Fibroblast of skin of scalp (primary cell): ENCODE data around the gene FXYD2.
A peak's percentile ranks its signal among the peaks of the same experiment; 100 is the strongest.
"Not testable (repeated sequence)": the region's sequence is repeated elsewhere in the genome, so short reads cannot be mapped to it uniquely, and the experiment has no call there.

Source experiments
- DNase-seq: peaks from one replicate; pipeline ENCODE4 v3.0.0-alpha.2; 2013

FXYD2 gene

GRCh38 chr11:117819096-117820040 lies 5.2 kb downstream of the FXYD2 start:
- peak; percentile 74 for DNase-seq

DNA sequence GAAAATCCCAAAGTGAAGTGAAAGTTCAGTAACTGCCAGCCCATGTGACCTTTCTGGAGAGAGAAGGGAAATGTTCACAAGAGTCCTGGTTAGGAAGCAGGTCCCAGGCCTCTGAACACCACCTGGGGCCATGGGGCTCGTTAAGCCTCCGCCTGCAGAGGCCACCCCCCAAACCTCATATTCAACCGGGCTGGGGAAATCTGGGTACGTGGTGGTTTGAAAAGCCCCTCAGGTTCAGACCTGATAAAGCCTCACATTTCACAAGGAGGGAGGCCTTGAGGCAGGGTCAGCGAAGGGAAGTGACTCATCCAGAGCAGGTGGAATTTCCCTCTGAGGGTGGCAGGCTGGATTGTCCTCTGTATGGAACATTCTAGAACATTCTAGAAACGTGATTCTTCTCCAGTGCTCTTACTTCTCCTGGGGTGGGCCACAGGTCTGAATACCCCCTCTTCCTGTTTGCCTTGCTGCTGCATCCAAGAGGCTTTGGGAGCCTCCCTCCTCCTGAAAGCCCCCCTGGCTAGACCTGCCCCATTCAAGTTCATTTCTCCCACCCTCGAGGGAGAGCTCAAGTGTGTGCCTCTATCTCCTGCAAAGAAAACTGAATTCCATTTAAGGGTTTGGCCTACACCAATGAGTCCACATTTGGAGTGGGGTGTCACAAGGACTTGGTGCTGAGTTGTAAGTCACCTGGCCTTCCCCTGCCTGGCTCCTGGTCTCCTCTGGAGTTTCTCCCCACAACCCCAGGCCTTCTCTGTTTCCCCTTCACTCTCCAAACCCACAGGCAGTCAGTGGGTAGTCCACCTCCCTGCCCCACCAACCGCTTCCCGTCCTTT lies 6.3 kb downstream of the FXYD2 start:
- DNase-seq, result no peak

- peak; percentile 75 for DNase-seq
Observed at GRCh38 chr11:117817368-117818040, 7.0 kb downstream of the FXYD2 start.

DNA sequence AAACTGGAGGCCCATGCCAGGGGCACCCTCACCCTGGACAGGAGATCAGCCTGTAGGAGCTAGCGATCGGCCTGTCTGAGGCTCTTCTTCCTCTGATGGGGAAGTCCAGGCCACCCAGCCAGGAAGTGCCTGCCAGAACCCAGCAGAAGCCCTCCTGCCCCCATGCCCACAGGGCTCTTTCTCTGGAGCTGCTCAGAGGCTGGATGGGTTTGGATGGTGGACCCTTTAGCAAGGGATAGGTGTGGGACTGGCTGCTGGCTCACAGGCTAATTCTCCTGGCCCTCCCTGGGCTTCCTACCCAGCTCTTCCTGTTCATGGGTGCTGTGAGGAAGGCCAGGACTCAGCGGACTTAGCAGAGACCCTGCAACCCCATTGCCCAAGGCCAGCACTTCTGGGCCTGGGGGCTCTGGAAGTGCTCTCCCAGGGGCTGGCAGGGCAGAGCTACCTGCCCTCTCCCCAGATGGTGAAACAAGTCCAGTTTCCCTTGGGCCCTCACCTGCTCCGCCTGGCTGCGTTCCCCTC lies 7.6 kb downstream of the FXYD2 start:
- no peak for DNase-seq

DNA sequence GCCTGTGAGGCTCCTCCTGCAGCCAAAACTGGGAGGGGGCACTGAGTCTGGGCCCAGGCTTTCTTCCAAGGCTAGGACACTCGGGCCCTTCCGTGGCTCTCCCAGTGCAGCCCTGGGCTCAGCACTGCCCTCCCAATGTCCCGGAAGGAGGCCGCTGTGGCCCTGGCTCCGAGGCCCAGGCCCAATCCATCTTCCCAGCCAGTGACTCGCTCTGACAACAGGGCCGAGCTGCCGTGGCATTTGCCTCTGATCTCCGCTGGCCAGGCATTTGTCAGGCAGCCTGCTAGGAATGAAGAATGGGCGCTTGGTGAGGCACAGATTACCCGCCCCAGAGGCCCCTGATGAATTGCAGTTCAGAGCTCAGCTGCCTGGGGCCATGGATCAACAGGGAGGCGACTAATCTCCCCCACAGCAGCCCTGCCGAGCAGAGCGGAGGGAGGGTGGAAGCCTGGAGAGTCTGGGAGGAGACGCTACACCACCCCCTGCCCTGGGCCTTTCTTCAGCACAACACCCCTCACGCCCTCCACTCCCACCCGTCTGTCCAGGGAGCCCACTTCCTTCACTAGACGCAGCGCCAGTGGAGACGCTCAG lies 8.3 kb downstream of the FXYD2 start:
- peak; percentile 73 for DNase-seq

DNA sequence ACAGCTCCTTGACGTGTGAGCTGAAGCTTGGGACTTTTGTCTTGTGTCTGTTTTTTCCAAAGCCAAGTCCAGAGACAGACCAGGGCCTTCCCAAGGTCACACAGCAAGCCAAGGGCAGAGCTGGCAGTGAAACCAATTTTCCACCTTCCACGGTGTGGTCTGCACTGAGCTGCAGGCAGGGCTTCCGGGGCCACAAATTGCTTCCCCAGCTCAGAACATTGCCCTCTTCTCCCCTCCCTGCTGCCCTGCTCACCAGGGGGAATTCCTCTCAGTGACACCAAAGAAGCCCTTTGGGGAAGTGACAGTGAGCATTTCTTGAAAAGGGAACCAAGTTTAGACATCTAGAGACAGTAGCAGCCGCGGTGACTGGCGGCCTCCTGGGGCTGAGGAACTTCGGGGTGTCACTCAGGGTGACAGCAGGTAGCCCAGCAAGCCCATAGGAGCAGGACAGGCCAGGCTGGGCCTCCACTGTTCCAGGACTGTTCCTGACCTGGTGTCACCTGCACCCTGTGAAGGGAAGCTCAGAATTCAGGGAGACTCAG lies 9.2 kb downstream of the FXYD2 start:
- no peak for DNase-seq

DNA sequence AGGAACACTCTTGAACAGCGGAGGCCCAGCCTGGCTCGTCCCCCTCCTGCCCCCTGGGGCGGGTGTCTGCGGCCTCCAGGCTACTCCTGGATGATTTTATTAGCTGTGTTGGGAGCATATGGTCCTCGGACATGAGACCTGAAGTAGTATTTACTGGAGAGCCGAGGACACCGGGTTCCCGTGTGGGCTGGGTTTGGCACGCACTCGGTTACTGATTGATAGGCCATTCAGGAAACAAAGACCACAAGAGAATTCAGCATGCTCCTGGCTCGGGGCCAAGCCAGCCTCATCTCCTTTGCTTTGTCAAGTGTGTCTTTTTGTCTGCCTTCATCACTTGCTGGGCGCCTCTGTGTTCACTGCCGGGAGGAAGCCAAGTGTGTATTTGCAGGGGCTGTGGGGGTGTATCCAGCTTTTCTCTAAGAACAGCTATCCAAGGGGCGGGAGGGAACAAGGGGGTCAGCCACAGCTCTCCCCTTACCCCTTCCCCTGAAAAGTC lies 9.7 kb downstream of the FXYD2 start:
- peak; percentile 34 for DNase-seq

DNA sequence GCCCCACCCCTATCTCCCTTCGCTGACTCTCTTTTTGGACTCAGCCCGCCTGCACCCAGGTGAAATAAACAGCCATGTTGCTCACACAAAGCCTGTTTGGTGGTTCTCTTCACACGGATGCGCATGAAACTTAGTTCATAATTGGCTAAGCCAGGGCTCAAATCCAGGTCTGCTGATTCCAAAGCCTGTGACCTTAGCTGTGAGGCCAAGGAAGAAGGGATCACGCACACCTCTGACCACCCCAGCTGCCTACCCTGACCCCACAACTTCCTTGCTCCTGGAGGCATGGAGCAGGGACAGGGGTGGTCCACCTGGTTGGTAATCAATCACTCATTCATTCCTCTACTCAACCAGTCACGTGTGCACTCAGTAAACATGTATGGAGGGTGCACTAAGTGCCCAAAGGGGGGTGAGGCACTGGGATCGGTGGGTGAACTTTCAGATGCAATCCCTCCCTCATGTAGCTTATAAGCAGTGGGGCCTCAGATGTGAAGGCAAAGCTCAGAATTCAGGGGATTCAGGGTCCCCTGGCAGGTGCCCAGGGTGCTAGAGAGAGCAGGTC lies 10.3 kb downstream of the FXYD2 start:
- no peak for DNase-seq

GRCh38 chr11:117810056-117810451 lies 14.5 kb downstream of the FXYD2 start:
- DNase-seq, result not testable (repeated sequence)

DNA sequence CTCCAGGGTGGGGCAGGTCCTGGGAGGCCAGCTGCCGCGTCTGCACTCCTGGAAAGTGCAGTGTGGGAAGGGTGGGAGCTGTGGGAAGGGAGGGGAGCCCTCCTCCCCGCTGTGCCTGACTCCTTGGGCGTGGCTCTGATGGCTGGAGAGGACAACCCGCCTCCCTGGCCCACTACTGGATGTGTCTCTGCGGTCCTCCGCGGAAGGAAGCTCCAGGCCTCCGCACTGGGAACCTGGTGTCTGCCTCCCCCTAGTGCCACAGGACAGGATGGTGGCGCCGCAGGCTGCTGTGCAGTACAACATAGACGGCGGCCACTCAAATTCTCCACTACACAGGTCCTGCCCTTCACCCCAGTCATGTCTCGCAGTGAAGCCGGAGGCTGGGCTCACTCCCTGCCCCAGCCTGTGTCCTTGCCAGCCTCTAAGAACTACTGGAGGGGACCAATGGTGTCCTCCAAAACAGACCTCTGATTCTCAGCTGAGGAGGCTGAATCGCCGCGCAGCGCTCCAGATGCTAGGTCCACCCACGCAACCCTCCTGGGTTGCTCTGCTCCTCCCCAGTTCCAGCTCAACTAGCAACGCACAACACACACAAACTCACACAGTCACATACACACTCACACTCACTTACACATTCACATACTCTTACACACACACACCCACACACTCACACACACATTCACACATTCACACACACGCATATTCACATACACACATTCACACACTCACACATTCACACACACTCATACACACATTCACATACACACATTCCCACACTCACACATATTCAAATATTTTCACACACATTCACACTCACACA lies 15.1 kb downstream of the FXYD2 start:
- peak; percentile 63 for DNase-seq

- no peak for DNase-seq
Observed at GRCh38 chr11:117808784-117809183, 15.8 kb downstream of the FXYD2 start.

DNA sequence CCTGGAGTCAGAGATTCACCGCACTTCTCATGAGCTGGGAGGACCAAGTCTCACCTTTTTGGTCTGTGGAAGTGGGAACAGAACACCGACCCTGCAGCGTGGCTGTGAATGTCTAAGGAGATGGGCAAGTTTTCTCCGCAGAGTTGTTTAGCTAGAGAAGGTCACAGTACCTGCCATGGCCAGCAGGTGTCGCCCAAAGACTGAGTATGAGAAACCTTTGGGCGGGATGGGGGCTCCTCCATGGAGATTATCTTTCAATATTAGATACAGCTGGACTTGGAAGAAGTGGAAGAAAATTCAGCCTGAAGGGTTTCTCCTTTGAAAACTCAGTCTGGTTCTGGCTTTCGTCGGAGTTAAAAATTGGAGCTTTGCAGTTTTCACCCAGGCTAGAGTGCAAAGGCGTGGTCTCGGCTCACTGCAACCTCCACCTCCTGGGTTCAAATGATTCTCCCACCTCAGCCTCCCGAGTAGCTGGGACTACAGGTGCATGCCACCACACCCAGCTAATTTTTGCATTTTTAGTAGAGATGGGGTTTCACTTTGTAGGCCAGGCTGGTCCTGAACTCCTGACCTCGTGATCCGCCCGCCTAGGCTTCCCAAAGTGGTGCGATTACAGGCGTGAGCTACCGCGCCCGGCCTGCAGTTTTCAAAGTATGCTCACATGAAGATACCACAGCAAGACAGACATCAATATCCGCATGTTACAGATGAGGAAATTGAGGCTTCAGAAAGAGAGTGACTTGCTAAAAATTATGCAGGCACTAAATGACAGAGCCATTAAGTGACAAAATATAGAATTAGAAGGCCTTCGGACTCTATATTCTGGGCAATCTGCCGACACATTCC lies 16.8 kb downstream of the FXYD2 start:
- DNase-seq, result peak; percentile 65

DNA sequence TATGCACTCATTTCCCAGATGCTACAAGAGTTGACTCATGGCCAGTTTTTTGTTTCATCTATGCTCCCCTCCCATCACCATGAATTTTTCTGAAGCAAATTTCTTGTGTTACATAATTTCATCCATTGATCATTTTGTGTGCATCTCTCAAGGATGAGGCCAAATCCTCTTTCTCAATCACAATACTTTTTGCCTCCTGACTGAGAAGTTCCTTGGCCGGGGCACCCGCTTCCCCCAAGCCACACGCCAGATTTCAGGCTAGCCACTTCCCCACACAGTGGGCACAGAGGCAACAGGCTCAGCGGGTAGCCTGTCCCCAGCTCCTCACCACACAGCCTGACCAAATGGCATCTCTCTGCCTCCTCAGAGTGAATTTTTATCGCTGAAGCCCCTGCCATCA lies 17.7 kb downstream of the FXYD2 start:
- DNase-seq, result no peak

- DNase-seq, result no peak
Observed at GRCh38 chr11:117805045-117805444, 19.5 kb downstream of the FXYD2 start.

- no peak for DNase-seq
Observed at GRCh38 chr11:117803896-117804295, 20.6 kb downstream of the FXYD2 start.

GRCh38 chr11:117799634-117800033 lies 24.9 kb downstream of the FXYD2 start:
- no peak for DNase-seq

DNA sequence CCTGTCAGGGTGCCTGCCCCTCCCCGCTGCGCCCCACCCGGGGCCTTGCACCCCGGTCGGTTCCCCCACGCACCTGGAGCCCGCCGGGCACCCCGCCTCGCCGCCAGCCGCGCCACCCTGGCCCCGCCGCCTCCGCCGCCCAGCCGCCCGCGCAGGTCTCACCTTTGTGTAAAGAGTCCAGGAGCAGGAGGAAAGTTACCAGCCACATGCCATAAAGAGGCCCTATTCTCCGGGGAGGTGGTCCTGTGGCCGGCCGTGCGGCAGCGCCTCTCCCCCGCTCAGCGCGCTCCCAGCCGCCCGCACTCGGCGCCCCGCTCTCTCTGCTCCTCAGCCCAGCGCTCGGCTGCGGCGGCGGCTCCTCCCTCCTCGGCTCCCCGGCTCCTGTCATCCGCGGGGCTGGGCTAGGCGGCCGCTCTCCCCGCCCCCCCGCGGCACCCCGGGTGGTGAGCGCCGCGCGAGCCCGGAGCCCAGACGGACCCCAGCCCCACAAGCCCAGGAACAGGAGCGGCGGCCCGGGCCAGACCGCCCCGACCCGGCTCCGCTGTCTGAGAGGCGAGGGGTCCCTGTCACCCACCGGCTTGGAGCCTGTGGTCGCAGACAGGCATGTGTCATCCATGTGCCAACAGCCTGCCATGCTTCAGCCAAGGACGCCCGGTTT lies 27.5 kb downstream of the FXYD2 start, which contains the start of gene DSCAML1:
Gene DSCAML1, minus strand, starts transcription at position 345 of the 658 bp plus-strand sequence. Its CDS starts 137 bp downstream, at position 208.
- no peak for DNase-seq

GRCh38 chr11:117796456-117796871 lies 28.1 kb downstream of the FXYD2 start:
- DNase-seq, result no peak
